Suprapubic skin (tissue), 4 donors: ENCODE results near the gene KRTAP5-11. TPM values are rescaled to one million over a fixed set of nuclear protein-coding genes. Genes with fewer than 3 reads are reported as not detected.
"Not testable (repeated sequence)": the region's sequence is repeated elsewhere in the genome, so short reads cannot be mapped to it uniquely, and the experiment has no call there.

Experiments used
- DNase-seq, 2 donors: peaks; one replicate each; pipeline ENCODE4 v3.0.0-alpha.2; 2019; ENCODE audit warnings: low spot score in 2 of 2
- H3K27ac ChIP-seq: fragments of 200-600 bp; sonication (generic); one replicate; pipeline ENCODE4 v1.5.1; 2019
- H3K27me3 ChIP-seq: fragments of 200-600 bp; sonication (generic); one replicate; pipeline ENCODE4 v1.5.1; 2019
- H3K36me3 ChIP-seq: fragments of 200-600 bp; sonication (generic); one replicate; pipeline ENCODE4 v1.5.1; 2019
- H3K4me1 ChIP-seq: fragments of 200-600 bp; sonication (generic); one replicate; pipeline ENCODE4 v1.5.1; 2019
- H3K4me3 ChIP-seq: fragments of 200-600 bp; sonication (generic); one replicate; pipeline ENCODE4 v1.5.1; 2019; ENCODE audit warnings: mild to moderate bottlenecking
- H3K9me3 ChIP-seq: fragments of 200-600 bp; sonication (generic); one replicate; pipeline ENCODE4 v1.5.1; 2019
- EP300 ChIP-seq: sonication (generic); formaldehyde crosslinking; IDR thresholded peaks from one replicate; pipeline ENCODE4 v1.6.1; 2017; ENCODE audit warnings: antibody characterized with exemption
- POLR2A ChIP-seq, 2 donors: fragments of 450-650 bp; IDR thresholded peaks; one replicate each; pipeline ENCODE4 v1.6.1; 2017; ENCODE audit warnings: antibody characterized with exemption in 2 of 2, mild to moderate bottlenecking in 2 of 2, moderate library complexity in 2 of 2
- POLR2AphosphoS5 ChIP-seq, 3 donors: sonication (generic); formaldehyde crosslinking; IDR thresholded peaks; one replicate each; pipeline ENCODE4 v1.6.1; 2017; ENCODE audit warnings: antibody characterized with exemption in 3 of 3
- whole genome bisulfite sequencing: methylation state at CpG from one replicate; pipeline ENCODE4 v1.1.5; 2018; 5-methylcytosine and 5-hydroxymethylcytosine counted together
- total RNA-seq, 4 donors: library from RNA; depleted of rRNA; stranded (reverse); fragments of >200 nt; gene quantifications; one replicate each; pipeline ENCODE4 v1.1.0, GENCODE V29; 2016
- TF ChIP-seq, protein P1 (sequence below), 2 donors: fragments of 200-600 bp in 1 of 2; fragments of 450-650 bp in 1 of 2; sonication (generic) in 1 of 2; IDR thresholded peaks; one replicate each; pipeline ENCODE4 v1.5.1; 2016 to 2019; ENCODE audit warnings: antibody characterized with exemption in 2 of 2, mild to moderate bottlenecking in 1 of 2, moderate library complexity in 1 of 2

The KRTAP5-11 gene
- total RNA-seq, 4 donors from 2014 or later, result 0.68 to 7.3 (median 1.7) TPM; not detected in 1

DNA sequence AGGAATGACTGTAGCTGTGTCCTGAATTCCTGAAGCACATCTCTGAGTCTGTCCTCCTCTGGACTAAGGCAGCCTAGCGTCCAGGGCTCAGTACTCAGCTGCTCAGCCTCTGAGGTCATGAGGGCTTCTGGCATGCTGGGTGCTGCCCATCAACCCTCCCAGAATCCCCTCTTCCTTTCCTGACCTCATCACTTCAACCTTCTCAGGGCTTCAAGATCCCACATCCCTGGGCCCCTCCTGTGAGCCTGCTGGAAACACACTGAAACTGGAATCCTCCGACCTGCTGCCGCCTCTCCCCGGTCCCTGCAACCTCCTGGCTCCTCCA lies 44.0 kb downstream of the KRTAP5-11 start:
- no peaks in the 10 kb centered on the region for H3K27me3 ChIP-seq
- 91% methylated on average over 4 of the region's 4 CpGs for WGBS
- H3K4me3 ChIP-seq, result no peak overlapping the region
- H3K4me1 ChIP-seq, result no peaks in the 10 kb centered on the region
- no peaks in the 10 kb centered on the region for H3K36me3 ChIP-seq
- DNase-seq, result no peak
- H3K9me3 ChIP-seq, result no peaks in the 10 kb centered on the region
- no peak overlapping the region for H3K27ac ChIP-seq
- TF ChIP-seq EP300, result no peak
- no peak for TF ChIP-seq POLR2A (IDR thresholded peaks at IDR 0.05)
- TF ChIP-seq, protein P1, sequence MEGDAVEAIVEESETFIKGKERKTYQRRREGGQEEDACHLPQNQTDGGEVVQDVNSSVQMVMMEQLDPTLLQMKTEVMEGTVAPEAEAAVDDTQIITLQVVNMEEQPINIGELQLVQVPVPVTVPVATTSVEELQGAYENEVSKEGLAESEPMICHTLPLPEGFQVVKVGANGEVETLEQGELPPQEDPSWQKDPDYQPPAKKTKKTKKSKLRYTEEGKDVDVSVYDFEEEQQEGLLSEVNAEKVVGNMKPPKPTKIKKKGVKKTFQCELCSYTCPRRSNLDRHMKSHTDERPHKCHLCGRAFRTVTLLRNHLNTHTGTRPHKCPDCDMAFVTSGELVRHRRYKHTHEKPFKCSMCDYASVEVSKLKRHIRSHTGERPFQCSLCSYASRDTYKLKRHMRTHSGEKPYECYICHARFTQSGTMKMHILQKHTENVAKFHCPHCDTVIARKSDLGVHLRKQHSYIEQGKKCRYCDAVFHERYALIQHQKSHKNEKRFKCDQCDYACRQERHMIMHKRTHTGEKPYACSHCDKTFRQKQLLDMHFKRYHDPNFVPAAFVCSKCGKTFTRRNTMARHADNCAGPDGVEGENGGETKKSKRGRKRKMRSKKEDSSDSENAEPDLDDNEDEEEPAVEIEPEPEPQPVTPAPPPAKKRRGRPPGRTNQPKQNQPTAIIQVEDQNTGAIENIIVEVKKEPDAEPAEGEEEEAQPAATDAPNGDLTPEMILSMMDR (IDR thresholded peaks at IDR 0.05), result no peak

DNA sequence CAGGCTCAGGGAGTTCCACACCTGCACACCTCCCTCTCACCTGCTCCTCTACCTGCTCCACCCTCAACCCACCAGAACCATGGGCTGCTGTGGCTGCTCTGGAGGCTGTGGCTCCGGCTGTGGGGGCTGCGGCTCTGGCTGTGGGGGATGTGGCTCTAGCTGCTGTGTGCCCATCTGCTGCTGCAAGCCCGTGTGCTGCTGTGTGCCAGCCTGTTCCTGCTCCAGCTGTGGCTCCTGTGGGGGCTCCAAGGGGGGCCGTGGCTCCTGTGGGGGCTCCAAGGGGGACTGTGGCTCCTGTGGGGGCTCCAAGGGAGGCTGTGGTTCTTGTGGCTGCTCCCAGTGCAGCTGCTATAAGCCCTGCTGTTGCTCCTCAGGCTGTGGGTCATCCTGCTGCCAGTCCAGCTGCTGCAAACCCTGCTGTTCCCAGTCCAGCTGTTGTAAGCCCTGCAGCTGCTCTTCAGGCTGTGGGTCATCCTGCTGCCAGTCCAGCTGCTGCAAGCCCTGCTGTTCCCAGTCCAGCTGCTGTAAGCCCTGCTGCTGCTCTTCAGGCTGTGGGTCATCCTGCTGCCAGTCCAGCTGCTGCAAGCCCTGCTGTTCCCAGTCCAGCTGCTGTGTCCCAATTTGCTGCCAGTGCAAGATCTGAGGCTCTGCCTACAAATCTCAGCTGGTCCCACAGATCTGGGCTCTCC lies 44.6 kb downstream of the KRTAP5-11 start, which contains the start of gene KRTAP5-8:
TSS of gene KRTAP5-8 (plus strand) at position 49 of the 689 bp plus-strand sequence. CDS start at position 80, 31 bp downstream.
- not testable (repeated sequence) for DNase-seq, H3K9me3 ChIP-seq, H3K27ac ChIP-seq, H3K4me3 ChIP-seq, H3K4me1 ChIP-seq, H3K27me3 ChIP-seq, H3K36me3 ChIP-seq
- 72% methylated on average over 2 of the region's 4 CpGs for WGBS

DNA sequence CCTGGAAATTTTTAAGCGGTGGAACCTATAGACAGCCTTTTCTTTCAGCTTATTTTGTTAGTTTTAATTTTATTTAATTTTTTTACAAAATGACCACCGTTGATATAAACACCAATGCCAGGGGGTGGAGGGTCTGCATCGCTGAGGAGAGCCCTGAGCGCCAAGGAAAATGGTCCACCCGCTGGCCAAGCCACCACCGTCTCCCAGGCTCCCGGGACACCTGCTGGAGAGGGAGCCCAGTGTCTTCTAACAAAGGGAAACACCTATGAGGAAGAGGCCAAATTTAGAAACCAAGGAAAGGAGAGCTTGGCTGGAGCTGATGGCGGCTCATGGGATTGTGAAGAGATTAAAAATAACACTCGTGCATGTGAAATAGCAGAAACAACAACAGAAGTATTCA lies 45.1 kb downstream of the KRTAP5-11 start:
- TF ChIP-seq POLR2AphosphoS5 (IDR thresholded peaks at IDR 0.05) (no peak), POLR2A (IDR thresholded peaks at IDR 0.05) (no peak), EP300 (no peak)
- TF ChIP-seq, protein P1 (IDR thresholded peaks at IDR 0.05), result no peak
- Histone ChIP-seq H3K4me1 (no peaks in the 10 kb centered on the region), H3K27ac (no peak overlapping the region), H3K27me3 (no peaks in the 10 kb centered on the region), H3K9me3 (no peaks in the 10 kb centered on the region), H3K36me3 (no peaks in the 10 kb centered on the region), H3K4me3 (no peak overlapping the region)
- WGBS, result 84% methylated on average over 9 of the region's 9 CpGs
- DNase-seq, result no peak

DNA sequence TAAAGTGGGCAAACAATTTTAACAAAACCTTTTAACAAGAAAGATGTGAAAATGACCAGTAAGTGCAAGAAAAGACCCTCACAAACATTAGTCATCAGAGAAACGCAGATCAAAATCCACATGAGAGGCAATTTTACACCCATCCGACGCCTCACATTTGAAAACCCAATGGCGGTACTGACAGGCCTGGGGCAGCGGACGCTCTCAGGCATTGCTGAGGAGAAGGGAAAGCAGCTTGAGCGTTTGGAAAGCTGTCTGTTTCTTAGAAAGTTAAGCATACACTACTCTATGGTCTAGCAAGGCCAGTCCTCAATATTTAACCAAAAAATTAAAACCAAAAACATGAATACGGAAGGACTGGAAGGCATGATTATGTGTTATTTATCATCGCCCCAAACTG lies 46.9 kb downstream of the KRTAP5-11 start:
- Histone ChIP-seq H3K4me3 (no peak overlapping the region), H3K27me3 (no peaks in the 10 kb centered on the region), H3K9me3 (no peaks in the 10 kb centered on the region), H3K4me1 (no peaks in the 10 kb centered on the region), H3K27ac (no peak overlapping the region), H3K36me3 (no peaks in the 10 kb centered on the region)
- 90% methylated on average over 9 of the region's 9 CpGs for WGBS
- TF ChIP-seq, protein P1 (IDR thresholded peaks at IDR 0.05), result no peak
- no peak for TF ChIP-seq POLR2A (IDR thresholded peaks at IDR 0.05)
- no peak for TF ChIP-seq POLR2AphosphoS5 (IDR thresholded peaks at IDR 0.05)
- no peak for TF ChIP-seq EP300
- no peak for DNase-seq

DNA sequence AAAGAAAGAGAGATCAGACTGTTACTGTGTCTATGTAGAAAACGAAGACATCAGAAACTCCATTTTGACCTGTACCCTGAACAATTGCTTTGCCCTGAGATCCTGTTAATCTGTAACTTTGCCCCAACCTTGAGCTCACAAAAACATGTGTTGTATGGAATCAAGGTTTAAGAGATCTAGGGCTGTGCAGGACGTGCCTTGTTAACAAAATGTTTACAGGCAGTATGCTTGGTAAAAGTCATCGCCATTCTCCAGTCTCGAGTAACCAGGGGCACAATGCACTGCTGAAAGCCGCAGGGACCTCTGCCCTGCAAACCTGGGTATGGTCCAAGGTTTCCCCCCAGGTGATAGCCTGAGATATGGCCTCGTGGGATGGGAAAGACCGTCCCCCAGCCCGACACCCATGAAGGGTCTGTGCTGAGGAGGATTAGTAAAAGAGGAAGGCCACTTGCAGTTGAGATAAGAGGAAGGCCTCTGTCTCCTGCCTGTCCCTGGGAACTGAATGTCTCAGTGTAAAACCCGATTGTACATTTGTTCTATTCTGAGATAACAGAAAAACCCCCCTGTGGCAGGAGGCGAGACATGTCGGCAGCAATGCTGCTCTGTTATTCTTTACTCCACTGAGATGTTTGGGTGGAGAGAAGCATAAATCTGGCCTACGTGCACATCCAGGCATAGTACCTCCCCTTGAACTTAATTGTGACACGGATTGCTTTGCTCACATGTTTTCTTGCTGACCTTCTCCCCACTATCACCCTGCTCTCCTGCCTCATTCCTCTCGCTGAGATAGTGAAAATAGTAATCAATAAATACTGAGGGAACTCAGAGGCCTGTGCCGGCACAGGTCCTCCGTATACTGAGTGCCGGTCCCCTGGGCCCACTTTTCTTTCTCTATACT lies 47.7 kb downstream of the KRTAP5-11 start:
- not testable (repeated sequence) for H3K27me3 ChIP-seq, DNase-seq, H3K9me3 ChIP-seq, H3K4me1 ChIP-seq, H3K4me3 ChIP-seq, H3K36me3 ChIP-seq, H3K27ac ChIP-seq
- 76% methylated on average over 17 of the region's 17 CpGs for WGBS

DNA sequence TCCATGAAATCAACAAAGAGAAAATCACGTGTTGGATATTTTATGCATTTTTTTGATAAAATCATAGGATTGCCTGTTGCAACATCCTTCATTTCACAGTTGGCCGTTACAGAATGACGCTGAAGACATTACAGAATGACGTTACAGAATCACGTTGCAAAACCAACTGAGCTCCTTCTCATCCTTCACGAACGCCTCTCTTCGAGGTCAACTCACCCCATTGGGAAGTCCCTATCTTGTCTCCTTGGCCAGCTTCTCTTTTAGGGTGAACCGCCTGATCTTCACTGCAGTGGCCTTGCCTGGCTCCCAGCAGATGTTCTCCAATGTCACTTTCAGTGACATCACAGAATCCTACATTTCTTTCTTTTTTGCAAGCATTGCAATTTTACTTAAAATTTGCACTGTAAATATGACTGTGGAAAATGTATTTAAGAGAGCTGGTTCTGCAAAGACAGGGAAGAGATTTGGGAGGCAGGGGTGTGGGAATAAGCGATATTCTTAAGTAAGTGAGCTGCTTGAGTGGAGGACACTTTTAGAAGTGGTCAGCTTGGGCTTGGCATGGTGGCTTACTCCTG lies 50.6 kb downstream of the KRTAP5-11 start:
- Histone ChIP-seq H3K36me3 (no peaks in the 10 kb centered on the region), H3K27ac (no peak overlapping the region), H3K27me3 (no peaks in the 10 kb centered on the region), H3K9me3 (no peaks in the 10 kb centered on the region), H3K4me1 (no peaks in the 10 kb centered on the region), H3K4me3 (no peak overlapping the region)
- TF ChIP-seq EP300 (no peak), POLR2A (IDR thresholded peaks at IDR 0.05) (no peak), POLR2AphosphoS5 (IDR thresholded peaks at IDR 0.05) (no peak)
- TF ChIP-seq, protein P1 (IDR thresholded peaks at IDR 0.05), result no peak
- no peak for DNase-seq
- 75% methylated on average over 10 of the region's 10 CpGs for WGBS
